Measurements from ENCODE around the gene ABHD14A.

The ABHD14A gene

DNA sequence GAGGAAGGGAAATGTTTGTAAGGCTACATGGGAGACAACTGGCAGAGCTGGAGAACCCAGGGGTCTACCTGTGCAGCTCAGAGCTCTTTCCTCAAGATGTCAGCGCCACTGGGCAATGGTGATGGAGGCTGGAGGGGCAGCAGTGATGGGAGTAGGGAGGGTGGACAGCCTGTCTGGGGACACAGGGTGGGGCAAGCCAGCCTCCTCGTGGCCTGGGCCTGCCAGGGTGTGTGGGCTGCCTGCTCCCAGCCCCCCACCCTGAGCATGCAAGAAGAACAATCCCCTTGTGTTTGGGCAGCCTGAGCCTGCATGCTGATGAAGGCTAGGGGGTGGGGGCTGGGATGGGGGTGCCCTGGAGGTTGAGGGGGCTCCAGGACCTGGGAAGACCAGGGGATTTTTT, 8.8 kb upstream of the ABHD14A start:
- no peak overlapping the region for H3K4me3 ChIP-seq (ENCODE audit: severe bottlenecking)
- H3K4me1 ChIP-seq (ENCODE audit: insufficient read depth, poor library complexity, severe bottlenecking) = no peaks in the 10 kb centered on the region
- no peaks in the 10 kb centered on the region for H3K9me3 ChIP-seq (ENCODE audit: severe bottlenecking)
- no peaks in the 10 kb centered on the region for H3K36me3 ChIP-seq (ENCODE audit: low read depth)
- H3K27me3 ChIP-seq (ENCODE audit: insufficient read depth, poor library complexity, severe bottlenecking) = no peaks in the 10 kb centered on the region
- DNase-seq (ENCODE audit: low spot score) = no peak
- TF ChIP-seq, protein P1, sequence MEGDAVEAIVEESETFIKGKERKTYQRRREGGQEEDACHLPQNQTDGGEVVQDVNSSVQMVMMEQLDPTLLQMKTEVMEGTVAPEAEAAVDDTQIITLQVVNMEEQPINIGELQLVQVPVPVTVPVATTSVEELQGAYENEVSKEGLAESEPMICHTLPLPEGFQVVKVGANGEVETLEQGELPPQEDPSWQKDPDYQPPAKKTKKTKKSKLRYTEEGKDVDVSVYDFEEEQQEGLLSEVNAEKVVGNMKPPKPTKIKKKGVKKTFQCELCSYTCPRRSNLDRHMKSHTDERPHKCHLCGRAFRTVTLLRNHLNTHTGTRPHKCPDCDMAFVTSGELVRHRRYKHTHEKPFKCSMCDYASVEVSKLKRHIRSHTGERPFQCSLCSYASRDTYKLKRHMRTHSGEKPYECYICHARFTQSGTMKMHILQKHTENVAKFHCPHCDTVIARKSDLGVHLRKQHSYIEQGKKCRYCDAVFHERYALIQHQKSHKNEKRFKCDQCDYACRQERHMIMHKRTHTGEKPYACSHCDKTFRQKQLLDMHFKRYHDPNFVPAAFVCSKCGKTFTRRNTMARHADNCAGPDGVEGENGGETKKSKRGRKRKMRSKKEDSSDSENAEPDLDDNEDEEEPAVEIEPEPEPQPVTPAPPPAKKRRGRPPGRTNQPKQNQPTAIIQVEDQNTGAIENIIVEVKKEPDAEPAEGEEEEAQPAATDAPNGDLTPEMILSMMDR (IDR thresholded peaks at IDR 0.05; ENCODE audit: poor library complexity, severe bottlenecking) = no peak
- H3K27ac ChIP-seq (ENCODE audit: poor library complexity, severe bottlenecking) = no peak overlapping the region
- ATAC-seq (ENCODE audit: low read depth) = no peak

DNA sequence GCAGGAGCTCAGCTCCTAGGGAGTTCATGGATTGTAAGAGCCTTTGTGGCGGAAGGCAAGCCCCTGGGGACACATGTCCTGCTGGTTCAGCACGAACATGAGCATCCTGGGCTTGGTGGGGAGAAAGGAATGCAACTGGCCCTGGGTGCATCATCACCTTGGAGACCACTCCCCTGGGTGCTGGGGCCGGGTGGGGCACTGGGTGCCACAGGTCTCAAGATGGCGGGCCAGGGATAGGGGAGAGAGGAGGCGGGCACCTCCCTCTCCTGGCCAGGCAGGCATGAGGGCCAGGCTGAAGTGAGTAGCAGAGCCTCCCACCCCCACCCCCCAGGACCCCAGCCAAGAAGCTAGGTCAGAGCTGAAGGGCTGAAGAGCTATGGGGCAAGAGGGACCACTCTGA, 8.4 kb upstream of the ABHD14A start:
- DNase-seq (ENCODE audit: low spot score) (no peak), ATAC-seq (ENCODE audit: low read depth) (no peak)
- no peaks in the 10 kb centered on the region for H3K36me3 ChIP-seq (ENCODE audit: low read depth)
- peak overlapping the region; percentile 89 for H3K4me3 ChIP-seq (ENCODE audit: severe bottlenecking)
- no peak overlapping the region for H3K27ac ChIP-seq (ENCODE audit: poor library complexity, severe bottlenecking)
- no peaks in the 10 kb centered on the region for H3K4me1 ChIP-seq (ENCODE audit: insufficient read depth, poor library complexity, severe bottlenecking)
- H3K9me3 ChIP-seq (ENCODE audit: severe bottlenecking) = no peaks in the 10 kb centered on the region
- TF ChIP-seq, protein P1 (IDR thresholded peaks at IDR 0.05; ENCODE audit: poor library complexity, severe bottlenecking) = no peak
- H3K27me3 ChIP-seq (ENCODE audit: insufficient read depth, poor library complexity, severe bottlenecking) = no peaks in the 10 kb centered on the region

DNA sequence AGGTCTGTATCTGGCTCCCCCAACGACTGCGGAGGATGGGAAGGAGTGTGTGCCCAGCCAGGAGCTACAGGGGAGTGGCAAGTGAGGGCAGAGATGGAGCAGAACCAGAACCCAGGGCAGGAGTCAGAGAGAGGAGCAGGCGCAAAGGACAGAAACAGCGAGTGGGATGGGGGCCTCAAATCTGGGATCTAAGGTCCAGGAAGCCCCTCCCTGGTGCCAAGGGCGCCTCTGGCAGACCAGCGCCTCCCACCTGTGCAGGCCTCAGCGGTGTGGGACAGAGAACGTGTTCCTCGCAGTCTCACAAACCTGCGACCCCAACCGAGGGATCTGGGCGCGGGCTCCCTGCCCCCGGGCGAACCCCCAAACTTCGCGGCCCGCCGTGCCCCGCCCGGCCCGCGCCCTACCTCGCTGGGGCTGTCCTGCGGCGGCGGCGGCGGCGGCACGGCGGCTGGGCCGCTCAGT, 7.9 kb upstream of the ABHD14A start:
- H3K4me3 ChIP-seq (ENCODE audit: severe bottlenecking) = peak overlapping the region; percentile 89
- no peaks in the 10 kb centered on the region for H3K9me3 ChIP-seq (ENCODE audit: severe bottlenecking)
- TF ChIP-seq, protein P1 (IDR thresholded peaks at IDR 0.05; ENCODE audit: poor library complexity, severe bottlenecking) = no peak
- ATAC-seq (ENCODE audit: low read depth) (peak; percentile 30), DNase-seq (ENCODE audit: low spot score) (no peak)
- H3K27ac ChIP-seq (ENCODE audit: poor library complexity, severe bottlenecking) = peak overlapping the region; percentile 75
- H3K4me1 ChIP-seq (ENCODE audit: insufficient read depth, poor library complexity, severe bottlenecking) = no peaks in the 10 kb centered on the region
- no peaks in the 10 kb centered on the region for H3K27me3 ChIP-seq (ENCODE audit: insufficient read depth, poor library complexity, severe bottlenecking)
- H3K36me3 ChIP-seq (ENCODE audit: low read depth) = no peaks in the 10 kb centered on the region

DNA sequence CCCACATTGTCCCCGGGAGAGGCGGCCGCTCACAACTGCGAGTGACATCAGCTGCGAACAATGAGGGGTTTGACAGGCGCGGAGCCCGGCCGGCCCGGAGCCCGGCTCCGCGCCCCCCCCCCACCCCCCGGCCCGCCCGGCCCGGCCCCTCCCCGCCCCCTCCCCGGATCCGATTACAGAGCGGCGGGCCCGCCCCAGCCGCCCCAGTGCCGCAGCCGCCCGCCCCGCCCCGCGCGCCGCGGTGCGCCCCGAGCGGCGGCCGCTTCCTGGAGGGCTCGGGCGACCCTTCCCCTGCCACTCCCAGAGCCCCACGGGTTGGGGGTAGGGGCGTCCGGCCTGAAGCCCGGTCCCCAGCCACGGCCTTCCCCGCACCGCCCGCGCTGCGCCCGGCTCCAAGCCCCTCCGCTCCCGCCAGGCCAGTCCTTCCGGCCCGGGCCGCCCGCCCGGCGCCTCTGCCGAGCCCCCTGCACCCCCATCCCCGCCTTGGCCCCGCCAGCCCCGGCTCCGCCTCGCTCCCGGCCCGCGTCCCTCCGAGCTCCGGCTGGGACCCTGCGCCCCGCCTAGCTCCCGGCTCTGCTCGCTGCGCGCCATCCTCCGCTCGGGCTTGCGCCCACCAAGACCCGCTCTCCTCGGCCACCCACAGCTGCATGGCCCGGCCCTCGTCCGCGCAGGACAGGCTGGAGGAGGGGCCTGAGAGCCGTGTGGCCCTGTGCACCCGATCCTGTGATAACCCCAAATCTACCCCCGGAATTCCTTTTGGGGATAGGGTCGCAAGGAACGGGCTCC, 7.3 kb upstream of the ABHD14A start, which contains the start of gene PCBP4:
Gene PCBP4, minus strand, starts transcription at position 71 of the 786 bp plus-strand sequence. CDS start 6,214 bp downstream, outside the sequence.
- no peaks in the 10 kb centered on the region for H3K9me3 ChIP-seq (ENCODE audit: severe bottlenecking)
- TF ChIP-seq, protein P1 (IDR thresholded peaks at IDR 0.05; ENCODE audit: poor library complexity, severe bottlenecking) = no peak
- H3K4me1 ChIP-seq (ENCODE audit: insufficient read depth, poor library complexity, severe bottlenecking) = no peaks in the 10 kb centered on the region
- H3K27me3 ChIP-seq (ENCODE audit: insufficient read depth, poor library complexity, severe bottlenecking) = no peaks in the 10 kb centered on the region
- no peak for DNase-seq (ENCODE audit: low spot score)
- H3K36me3 ChIP-seq (ENCODE audit: low read depth) = no peaks in the 10 kb centered on the region
- peak within 1 kb of the TSS; percentile 89 for H3K4me3 ChIP-seq (ENCODE audit: severe bottlenecking)
- peak; percentile 37 for ATAC-seq (ENCODE audit: low read depth)
- H3K27ac ChIP-seq (ENCODE audit: poor library complexity, severe bottlenecking) = peak within 1 kb of the TSS; percentile 75
